ENCODE measurements around the gene PRKCA.

The PRKCA gene

DNA sequence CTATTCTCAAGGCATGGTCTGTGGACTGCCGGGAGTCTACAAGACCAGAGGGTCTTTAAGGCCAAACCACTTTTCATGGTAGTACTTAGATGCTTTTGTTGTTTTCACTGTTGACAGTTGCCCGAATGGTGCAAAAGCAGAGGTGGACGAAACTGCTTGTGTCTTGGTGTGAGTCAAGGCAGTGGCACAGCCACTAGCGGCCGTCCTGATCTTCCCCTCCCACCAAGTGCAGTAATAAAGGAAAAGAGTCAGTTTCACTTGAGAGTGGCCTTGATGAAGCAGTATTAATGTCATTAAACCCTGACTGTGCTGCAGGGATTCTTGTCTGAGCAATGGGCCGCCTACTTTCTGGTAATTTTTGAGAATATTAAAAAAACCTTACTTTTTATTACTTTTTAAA is 109.1 kb downstream of the PRKCA start:
- no peak for TF ChIP-seq FOXP2 (optimal IDR thresholded peaks at IDR 0.05; ENCODE audit: borderline replicate concordance, extremely low read depth, extremely low read length, insufficient read depth)
- no peak for TF ChIP-seq TAF1 (IDR thresholded peaks at IDR 0.05; ENCODE audit: borderline replicate concordance, insufficient read depth, low read length)
- TF ChIP-seq POLR2AphosphoS5 (IDR thresholded peaks at IDR 0.05; ENCODE audit: low read depth, low read length), result no peak
- TF ChIP-seq, protein P1, sequence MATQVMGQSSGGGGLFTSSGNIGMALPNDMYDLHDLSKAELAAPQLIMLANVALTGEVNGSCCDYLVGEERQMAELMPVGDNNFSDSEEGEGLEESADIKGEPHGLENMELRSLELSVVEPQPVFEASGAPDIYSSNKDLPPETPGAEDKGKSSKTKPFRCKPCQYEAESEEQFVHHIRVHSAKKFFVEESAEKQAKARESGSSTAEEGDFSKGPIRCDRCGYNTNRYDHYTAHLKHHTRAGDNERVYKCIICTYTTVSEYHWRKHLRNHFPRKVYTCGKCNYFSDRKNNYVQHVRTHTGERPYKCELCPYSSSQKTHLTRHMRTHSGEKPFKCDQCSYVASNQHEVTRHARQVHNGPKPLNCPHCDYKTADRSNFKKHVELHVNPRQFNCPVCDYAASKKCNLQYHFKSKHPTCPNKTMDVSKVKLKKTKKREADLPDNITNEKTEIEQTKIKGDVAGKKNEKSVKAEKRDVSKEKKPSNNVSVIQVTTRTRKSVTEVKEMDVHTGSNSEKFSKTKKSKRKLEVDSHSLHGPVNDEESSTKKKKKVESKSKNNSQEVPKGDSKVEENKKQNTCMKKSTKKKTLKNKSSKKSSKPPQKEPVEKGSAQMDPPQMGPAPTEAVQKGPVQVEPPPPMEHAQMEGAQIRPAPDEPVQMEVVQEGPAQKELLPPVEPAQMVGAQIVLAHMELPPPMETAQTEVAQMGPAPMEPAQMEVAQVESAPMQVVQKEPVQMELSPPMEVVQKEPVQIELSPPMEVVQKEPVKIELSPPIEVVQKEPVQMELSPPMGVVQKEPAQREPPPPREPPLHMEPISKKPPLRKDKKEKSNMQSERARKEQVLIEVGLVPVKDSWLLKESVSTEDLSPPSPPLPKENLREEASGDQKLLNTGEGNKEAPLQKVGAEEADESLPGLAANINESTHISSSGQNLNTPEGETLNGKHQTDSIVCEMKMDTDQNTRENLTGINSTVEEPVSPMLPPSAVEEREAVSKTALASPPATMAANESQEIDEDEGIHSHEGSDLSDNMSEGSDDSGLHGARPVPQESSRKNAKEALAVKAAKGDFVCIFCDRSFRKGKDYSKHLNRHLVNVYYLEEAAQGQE (IDR thresholded peaks at IDR 0.05; ENCODE audit: insufficient read depth in 1 of 2, low read depth in 2 of 2, low read length in 2 of 2), result no peak
- no peak for TF ChIP-seq SIN3A (IDR thresholded peaks at IDR 0.05; ENCODE audit: borderline replicate concordance, insufficient read depth, low read length)

- TF ChIP-seq TAF1 (IDR thresholded peaks at IDR 0.05; ENCODE audit: borderline replicate concordance, insufficient read depth, low read length) (no peak), POLR2AphosphoS5 (IDR thresholded peaks at IDR 0.05; ENCODE audit: low read depth, low read length) (no peak), FOXP2 (optimal IDR thresholded peaks at IDR 0.05; ENCODE audit: borderline replicate concordance, extremely low read depth, extremely low read length, insufficient read depth) (no peak), SIN3A (IDR thresholded peaks at IDR 0.05; ENCODE audit: borderline replicate concordance, insufficient read depth, low read length) (no peak)
- TF ChIP-seq, protein P1 (IDR thresholded peaks at IDR 0.05; ENCODE audit: insufficient read depth in 1 of 2, low read depth in 2 of 2, low read length in 2 of 2), result no peak
Observed at GRCh38 chr17:66412857-66413558, 110.6 kb downstream of the PRKCA start.

DNA sequence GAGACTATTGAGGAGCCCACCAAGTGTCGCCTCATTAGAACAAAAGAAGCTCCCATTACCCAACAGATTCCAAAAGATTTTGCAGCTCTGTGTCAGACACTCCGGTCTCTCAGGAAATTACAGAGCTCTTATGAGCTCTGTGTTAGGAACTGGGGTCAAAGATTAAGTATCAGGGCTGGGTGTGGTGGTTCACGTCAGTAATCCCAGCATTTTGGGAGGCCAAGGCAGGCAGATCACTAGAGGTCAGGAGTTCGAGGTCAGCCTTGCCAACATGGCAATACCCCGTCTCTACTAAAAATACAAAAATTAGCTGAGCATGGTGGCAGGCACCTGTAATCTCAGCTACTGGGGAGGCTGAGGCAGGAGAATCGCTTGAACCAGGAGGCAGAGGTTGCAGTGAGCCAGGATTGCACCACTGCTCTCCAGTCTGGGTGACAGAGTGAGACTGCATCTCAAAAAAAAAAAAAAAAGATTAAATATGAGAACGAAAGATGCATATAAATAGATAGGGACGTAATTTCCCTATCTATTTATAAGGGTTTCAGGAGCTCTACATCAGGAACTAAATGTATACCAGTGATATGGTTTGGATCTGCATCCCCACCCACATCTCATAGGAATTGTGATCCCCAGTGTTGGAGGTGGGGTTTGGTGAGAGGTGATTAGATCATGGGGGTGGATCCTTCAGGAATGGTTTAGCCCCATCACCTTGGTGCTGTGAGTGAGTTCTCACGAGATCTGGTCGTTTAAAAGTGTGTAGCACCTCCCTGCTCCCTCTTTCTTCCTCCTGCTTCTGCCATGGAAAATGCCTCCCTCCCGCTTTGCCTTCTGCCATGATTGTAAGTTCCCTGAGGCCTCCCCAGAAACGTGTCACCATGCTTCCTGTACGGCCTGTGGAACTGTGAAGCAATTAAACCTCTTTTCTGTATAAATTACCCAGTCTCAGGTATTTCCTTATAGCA is 111.4 kb downstream of the PRKCA start:
- TF ChIP-seq FOXP2 (optimal IDR thresholded peaks at IDR 0.05; ENCODE audit: borderline replicate concordance, extremely low read depth, extremely low read length, insufficient read depth) (no peak), SIN3A (IDR thresholded peaks at IDR 0.05; ENCODE audit: borderline replicate concordance, insufficient read depth, low read length) (no peak), POLR2AphosphoS5 (IDR thresholded peaks at IDR 0.05; ENCODE audit: low read depth, low read length) (no peak), TAF1 (IDR thresholded peaks at IDR 0.05; ENCODE audit: borderline replicate concordance, insufficient read depth, low read length) (no peak)
- TF ChIP-seq, protein P1 (IDR thresholded peaks at IDR 0.05; ENCODE audit: insufficient read depth in 1 of 2, low read depth in 2 of 2, low read length in 2 of 2), result no peak

- TF ChIP-seq, protein P1 (IDR thresholded peaks at IDR 0.05; ENCODE audit: insufficient read depth in 1 of 2, low read depth in 2 of 2, low read length in 2 of 2), result no peak
- TF ChIP-seq POLR2AphosphoS5 (IDR thresholded peaks at IDR 0.05; ENCODE audit: low read depth, low read length) (no peak), FOXP2 (optimal IDR thresholded peaks at IDR 0.05; ENCODE audit: borderline replicate concordance, extremely low read depth, extremely low read length, insufficient read depth) (no peak), TAF1 (IDR thresholded peaks at IDR 0.05; ENCODE audit: borderline replicate concordance, insufficient read depth, low read length) (no peak), SIN3A (IDR thresholded peaks at IDR 0.05; ENCODE audit: borderline replicate concordance, insufficient read depth, low read length) (no peak)
Observed at GRCh38 chr17:66414561-66415175, 112.3 kb downstream of the PRKCA start.
